Measurements from ENCODE around the gene GLB1L2.

The GLB1L2 gene

DNA sequence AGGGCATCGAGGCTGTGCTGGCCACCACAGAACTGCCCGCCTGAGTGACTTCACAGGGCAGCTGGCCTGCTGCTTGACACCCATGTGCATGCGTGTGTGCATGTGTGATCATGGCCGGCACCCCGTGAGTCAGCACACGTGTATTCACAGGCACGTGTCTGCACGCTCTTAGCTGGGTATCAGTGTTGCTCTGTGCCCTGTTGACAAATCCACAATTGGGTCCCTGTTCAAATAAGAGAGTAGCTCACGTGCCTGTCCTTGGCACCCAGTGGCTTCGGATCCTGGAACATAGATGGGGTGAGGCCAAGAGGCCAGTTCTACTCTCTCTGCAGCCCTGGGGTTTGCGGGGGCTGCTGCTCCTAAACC, 66.3 kb downstream of the GLB1L2 start:
- Histone ChIP-seq H3K36me3 (ENCODE audit: control insufficient read depth in 4 of 4, insufficient read depth in 4 of 4, low read length in 3 of 4) (no peaks in the 10 kb centered on the region), H3K27me3 (replicated peaks in 2 of 5; ENCODE audit: control insufficient read depth in 4 of 5, insufficient read depth in 5 of 5, low read length in 4 of 5) (peaks cover 0 to 41% (median 3%) of the 10 kb centered on the region in 5 experiments), H3K27ac (ENCODE audit: insufficient read depth in 1 of 2, low read depth in 1 of 2, low read length in 2 of 2, poor library complexity in 1 of 2, severe bottlenecking in 2 of 2) (no peak overlapping the region), H3K4me3 (ENCODE audit: control insufficient read depth in 1 of 7, extremely low read depth in 1 of 7, insufficient read depth in 4 of 7, low read depth in 2 of 7, low read length in 6 of 7) (no peak overlapping the region), H3K4me1 (ENCODE audit: control extremely low read depth in 1 of 4, control insufficient read depth in 4 of 4, insufficient read depth in 4 of 4, low read length in 3 of 4) (no peaks in the 10 kb centered on the region), H3K9me3 (ENCODE audit: control extremely low read depth in 1 of 5, control insufficient read depth in 4 of 5, insufficient read depth in 2 of 5, low read depth in 1 of 5, low read length in 4 of 5) (peaks cover 0 to 2% (median 0%) of the 10 kb centered on the region in 5 experiments)
- CTCF ChIA-PET: no interaction called here
- no peak for DNase-seq
- POLR2A ChIA-PET: no interaction called here
- 96% methylated on average over 10 of the region's 11 CpGs for WGBS (ENCODE audit: insufficient coverage)

DNA sequence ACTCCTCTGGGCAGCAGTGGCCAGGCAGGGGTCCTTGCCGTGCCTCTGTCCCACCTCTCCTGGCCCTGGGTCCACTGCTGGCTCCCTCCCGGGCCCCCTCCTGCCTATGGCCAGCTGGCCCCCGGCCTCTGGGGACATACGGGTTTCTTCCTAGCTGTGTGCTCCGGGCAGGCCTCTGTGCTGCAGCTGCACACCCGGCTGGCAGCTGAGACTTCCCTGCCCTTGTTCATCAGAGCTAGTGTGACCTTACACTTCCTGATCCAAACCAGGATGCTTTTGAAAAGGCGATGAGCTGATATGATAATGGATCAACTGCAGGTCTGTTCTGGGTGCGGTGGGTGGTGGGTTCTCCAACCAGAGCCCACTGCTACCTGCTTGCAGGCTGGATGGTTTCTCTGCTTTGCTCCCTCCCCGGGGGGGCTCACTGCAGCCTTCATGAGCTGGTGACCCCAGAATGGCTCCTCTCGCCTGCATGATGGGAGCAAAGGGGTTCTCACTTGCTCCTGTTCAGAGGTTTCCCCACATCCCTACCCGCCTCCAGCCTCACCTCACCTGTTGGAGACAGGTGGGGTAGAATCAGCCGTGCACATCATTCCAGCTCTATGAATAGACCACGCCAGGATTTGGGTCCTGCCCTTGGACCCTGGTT, 67.0 kb downstream of the GLB1L2 start:
- H3K27me3 ChIP-seq (replicated peaks in 2 of 5; ENCODE audit: control insufficient read depth in 4 of 5, insufficient read depth in 5 of 5, low read length in 4 of 5): peaks cover 0 to 38% (median 3%) of the 10 kb centered on the region in 5 experiments
- 82% methylated on average over 12 of the region's 13 CpGs for WGBS (ENCODE audit: insufficient coverage)
- no peak for DNase-seq
- H3K9me3 ChIP-seq (ENCODE audit: control extremely low read depth in 1 of 5, control insufficient read depth in 4 of 5, insufficient read depth in 2 of 5, low read depth in 1 of 5, low read length in 4 of 5): peaks cover 0 to 2% (median 0%) of the 10 kb centered on the region in 5 experiments
- no peak overlapping the region for H3K4me3 ChIP-seq (ENCODE audit: control insufficient read depth in 1 of 7, extremely low read depth in 1 of 7, insufficient read depth in 4 of 7, low read depth in 2 of 7, low read length in 6 of 7)
- POLR2A ChIA-PET: no interaction called here
- H3K36me3 ChIP-seq (ENCODE audit: control insufficient read depth in 4 of 4, insufficient read depth in 4 of 4, low read length in 3 of 4): no peaks in the 10 kb centered on the region
- CTCF ChIA-PET: no interaction called here
- H3K4me1 ChIP-seq (ENCODE audit: control extremely low read depth in 1 of 4, control insufficient read depth in 4 of 4, insufficient read depth in 4 of 4, low read length in 3 of 4): no peaks in the 10 kb centered on the region
- H3K27ac ChIP-seq (ENCODE audit: insufficient read depth in 1 of 2, low read depth in 1 of 2, low read length in 2 of 2, poor library complexity in 1 of 2, severe bottlenecking in 2 of 2): no peak overlapping the region

DNA sequence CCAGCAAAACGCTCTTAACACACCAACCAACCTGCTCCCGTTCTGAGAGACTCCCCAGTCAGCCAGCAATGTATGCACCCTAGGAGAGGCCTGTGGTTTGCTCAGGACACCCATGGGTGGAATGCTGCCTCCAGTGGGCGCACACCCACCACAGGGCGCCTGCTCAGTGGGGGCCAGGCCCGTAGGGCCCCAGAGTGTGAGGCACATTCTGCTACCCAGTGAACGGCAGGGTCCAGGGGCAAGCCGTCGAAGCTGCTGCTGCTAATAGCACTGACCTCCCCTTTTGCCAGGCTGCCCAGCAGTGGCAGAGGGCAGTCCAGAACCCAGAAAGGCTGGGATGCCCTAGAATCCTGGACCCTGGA, 67.5 kb downstream of the GLB1L2 start:
- ChIA-PET CTCF (no interaction called here), POLR2A (no interaction called here)

DNA sequence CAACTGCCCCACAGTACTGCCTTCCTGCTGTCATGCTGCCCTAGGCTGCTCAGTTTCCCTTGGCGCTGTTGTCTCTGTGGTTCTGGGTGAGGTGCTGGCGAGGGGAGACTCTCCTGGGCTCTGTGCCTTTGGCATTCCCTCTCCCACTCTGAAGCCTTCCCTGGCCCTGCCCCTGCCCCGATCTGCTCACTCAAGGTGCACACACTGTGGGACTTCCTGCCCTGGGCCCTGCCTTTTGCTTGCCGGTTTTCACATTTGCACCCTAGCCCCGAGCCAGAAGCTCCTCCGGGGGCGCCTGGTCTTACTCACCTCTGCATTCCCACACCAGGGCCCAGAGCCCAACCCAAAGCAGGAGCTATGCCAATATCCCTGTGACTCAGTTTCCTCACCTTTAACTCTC, 68.2 kb downstream of the GLB1L2 start:
- no peak overlapping the region for H3K4me3 ChIP-seq (ENCODE audit: control insufficient read depth in 1 of 7, extremely low read depth in 1 of 7, insufficient read depth in 4 of 7, low read depth in 2 of 7, low read length in 6 of 7)
- H3K9me3 ChIP-seq (ENCODE audit: control extremely low read depth in 1 of 5, control insufficient read depth in 4 of 5, insufficient read depth in 2 of 5, low read depth in 1 of 5, low read length in 4 of 5): peaks cover 0 to 2% (median 0%) of the 10 kb centered on the region in 5 experiments
- ChIA-PET POLR2A (no interaction called here), CTCF (no interaction called here)
- H3K4me1 ChIP-seq (ENCODE audit: control extremely low read depth in 1 of 4, control insufficient read depth in 4 of 4, insufficient read depth in 4 of 4, low read length in 3 of 4): no peaks in the 10 kb centered on the region
- H3K27me3 ChIP-seq (replicated peaks in 2 of 5; ENCODE audit: control insufficient read depth in 4 of 5, insufficient read depth in 5 of 5, low read length in 4 of 5): peaks cover 0 to 39% (median 3%) of the 10 kb centered on the region in 5 experiments
- WGBS (ENCODE audit: insufficient coverage): 91% methylated on average over 7 of the region's 7 CpGs
- H3K27ac ChIP-seq (ENCODE audit: insufficient read depth in 1 of 2, low read depth in 1 of 2, low read length in 2 of 2, poor library complexity in 1 of 2, severe bottlenecking in 2 of 2): no peak overlapping the region
- H3K36me3 ChIP-seq (ENCODE audit: control insufficient read depth in 4 of 4, insufficient read depth in 4 of 4, low read length in 3 of 4): no peaks in the 10 kb centered on the region
- no peak for DNase-seq

More for the DNA sequence above, 67.5 kb downstream of the GLB1L2 start:
- peaks cover 0 to 36% (median 3%) of the 10 kb centered on the region in 5 experiments for H3K27me3 ChIP-seq (replicated peaks in 2 of 5; ENCODE audit: control insufficient read depth in 4 of 5, insufficient read depth in 5 of 5, low read length in 4 of 5)
- no peaks in the 10 kb centered on the region for H3K4me1 ChIP-seq (ENCODE audit: control extremely low read depth in 1 of 4, control insufficient read depth in 4 of 4, insufficient read depth in 4 of 4, low read length in 3 of 4)
- peaks cover 0 to 2% (median 0%) of the 10 kb centered on the region in 5 experiments for H3K9me3 ChIP-seq (ENCODE audit: control extremely low read depth in 1 of 5, control insufficient read depth in 4 of 5, insufficient read depth in 2 of 5, low read depth in 1 of 5, low read length in 4 of 5)
- no peak for DNase-seq
- no peaks in the 10 kb centered on the region for H3K36me3 ChIP-seq (ENCODE audit: control insufficient read depth in 4 of 4, insufficient read depth in 4 of 4, low read length in 3 of 4)
- H3K27ac ChIP-seq (ENCODE audit: insufficient read depth in 1 of 2, low read depth in 1 of 2, low read length in 2 of 2, poor library complexity in 1 of 2, severe bottlenecking in 2 of 2): no peak overlapping the region
- 90% methylated on average over 7 of the region's 8 CpGs for WGBS (ENCODE audit: insufficient coverage)
- H3K4me3 ChIP-seq (ENCODE audit: control insufficient read depth in 1 of 7, extremely low read depth in 1 of 7, insufficient read depth in 4 of 7, low read depth in 2 of 7, low read length in 6 of 7): no peak overlapping the region

DNA sequence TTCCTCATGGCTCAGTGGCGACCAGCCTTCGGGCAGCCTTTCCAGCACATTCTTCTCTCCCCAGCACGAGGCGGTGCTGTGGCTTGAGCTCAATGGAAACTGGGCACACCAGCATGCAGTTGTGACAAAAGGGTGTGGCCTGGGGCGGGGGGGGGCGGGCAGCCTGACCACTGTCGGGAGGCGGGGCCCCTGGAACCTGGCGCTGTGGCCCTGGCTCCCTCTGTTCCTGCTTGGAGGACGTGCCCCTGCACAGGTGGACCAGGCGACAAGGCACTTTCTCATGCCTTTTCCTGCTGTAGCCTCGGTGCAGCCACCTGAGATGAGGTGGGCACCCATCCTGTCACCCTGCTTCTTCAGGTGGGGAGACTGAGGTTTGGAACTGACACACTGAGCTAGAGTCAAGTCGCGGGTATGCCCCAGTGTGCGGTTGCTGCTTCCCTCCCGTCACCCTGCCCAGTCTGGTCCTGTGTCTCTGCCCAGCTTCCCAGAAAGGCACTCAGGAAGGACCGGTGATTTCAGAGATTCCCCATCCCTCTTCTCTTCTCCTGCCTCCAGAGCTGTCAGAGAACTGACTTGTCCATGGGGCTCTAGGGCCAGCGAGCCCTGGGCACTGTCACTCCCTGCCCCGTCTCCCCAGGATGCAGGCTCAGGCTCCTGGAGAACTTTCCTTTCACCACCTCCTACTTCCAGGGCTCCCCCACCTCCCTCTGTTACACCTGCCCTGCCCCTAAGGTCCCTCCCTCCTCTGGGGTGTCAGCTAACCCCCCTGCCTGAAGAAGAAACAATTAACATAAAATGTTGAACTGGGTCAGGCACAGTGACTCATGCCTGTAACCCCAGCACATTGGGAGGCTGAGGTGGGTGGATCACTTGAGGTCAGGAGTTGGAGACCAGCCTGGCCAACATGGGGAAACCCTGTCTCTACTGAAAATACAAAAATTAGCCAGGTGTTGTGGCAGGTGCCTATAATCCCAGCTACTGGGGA, 70.3 kb downstream of the GLB1L2 start:
- Histone ChIP-seq H3K9me3 (ENCODE audit: control extremely low read depth in 1 of 5, control insufficient read depth in 4 of 5, insufficient read depth in 2 of 5, low read depth in 1 of 5, low read length in 4 of 5) (peaks cover 0 to 2% (median 0%) of the 10 kb centered on the region in 5 experiments), H3K36me3 (ENCODE audit: control insufficient read depth in 4 of 4, insufficient read depth in 4 of 4, low read length in 3 of 4) (no peaks in the 10 kb centered on the region), H3K27me3 (replicated peaks in 2 of 5; ENCODE audit: control insufficient read depth in 4 of 5, insufficient read depth in 5 of 5, low read length in 4 of 5) (peaks cover 0 to 48% (median 3%) of the 10 kb centered on the region in 5 experiments), H3K4me3 (ENCODE audit: control insufficient read depth in 1 of 7, extremely low read depth in 1 of 7, insufficient read depth in 4 of 7, low read depth in 2 of 7, low read length in 6 of 7) (no peak overlapping the region), H3K4me1 (ENCODE audit: control extremely low read depth in 1 of 4, control insufficient read depth in 4 of 4, insufficient read depth in 4 of 4, low read length in 3 of 4) (no peaks in the 10 kb centered on the region), H3K27ac (ENCODE audit: insufficient read depth in 1 of 2, low read depth in 1 of 2, low read length in 2 of 2, poor library complexity in 1 of 2, severe bottlenecking in 2 of 2) (no peak overlapping the region)
- DNase-seq: no peak
- 81% methylated on average over 14 of the region's 19 CpGs for WGBS (ENCODE audit: insufficient coverage)
- ChIA-PET POLR2A (no interaction called here), CTCF (no interaction called here)

DNA sequence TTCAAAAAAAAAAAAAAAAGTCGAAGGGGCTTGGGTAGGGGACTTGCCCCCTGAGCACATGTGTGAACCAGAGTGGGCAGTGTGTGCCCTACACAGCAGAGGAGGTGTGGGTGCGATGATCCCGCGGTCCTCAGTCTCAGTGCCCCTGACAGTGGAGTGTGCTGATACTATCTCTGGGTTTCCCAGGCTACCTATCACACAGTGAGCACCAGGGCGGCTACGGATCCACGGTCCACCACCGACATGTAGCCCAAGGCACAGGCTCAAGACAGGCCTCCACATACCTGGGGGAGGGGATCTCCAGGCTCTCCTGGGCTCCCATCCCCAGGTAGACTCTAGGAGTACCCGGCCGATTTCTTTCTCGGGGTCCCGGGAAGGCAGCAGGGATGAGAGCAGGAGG, 71.1 kb downstream of the GLB1L2 start:
- ChIA-PET POLR2A (no interaction called here), CTCF (no interaction called here)
- H3K36me3 ChIP-seq (ENCODE audit: control insufficient read depth in 4 of 4, insufficient read depth in 4 of 4, low read length in 3 of 4): no peaks in the 10 kb centered on the region
- H3K27me3 ChIP-seq (replicated peaks in 2 of 5; ENCODE audit: control insufficient read depth in 4 of 5, insufficient read depth in 5 of 5, low read length in 4 of 5): peaks cover 0 to 53% (median 5%) of the 10 kb centered on the region in 5 experiments
- no peaks in the 10 kb centered on the region for H3K4me1 ChIP-seq (ENCODE audit: control extremely low read depth in 1 of 4, control insufficient read depth in 4 of 4, insufficient read depth in 4 of 4, low read length in 3 of 4)
- no peak for DNase-seq
- 94% methylated on average over 10 of the region's 12 CpGs for WGBS (ENCODE audit: insufficient coverage)
- no peak overlapping the region for H3K4me3 ChIP-seq (ENCODE audit: control insufficient read depth in 1 of 7, extremely low read depth in 1 of 7, insufficient read depth in 4 of 7, low read depth in 2 of 7, low read length in 6 of 7)
- H3K9me3 ChIP-seq (ENCODE audit: control extremely low read depth in 1 of 5, control insufficient read depth in 4 of 5, insufficient read depth in 2 of 5, low read depth in 1 of 5, low read length in 4 of 5): peaks cover 0 to 2% (median 0%) of the 10 kb centered on the region in 5 experiments
- H3K27ac ChIP-seq (ENCODE audit: insufficient read depth in 1 of 2, low read depth in 1 of 2, low read length in 2 of 2, poor library complexity in 1 of 2, severe bottlenecking in 2 of 2): no peak overlapping the region

Data from common myeloid progenitor, CD34-positive (primary cell).